Chondrocyte (in vitro differentiated cells): ENCODE data around the gene SPAG9. TPM values are rescaled to one million over a fixed set of nuclear protein-coding genes. Genes with fewer than 3 reads are reported as not detected.

ENCODE experiments used
- DNase-seq: peaks from one replicate; pipeline ENCODE4 v3.0.0; 2021; ENCODE audit warnings: mixed read lengths, low spot score
- H3K27ac Mint-ChIP-seq: one replicate; pipeline ENCODE4 v1.8.0; 2021; ENCODE audit warnings: mild to moderate bottlenecking, moderate library complexity, mixed read lengths; ENCODE audit not compliant: unreplicated experiment
- H3K27me3 Mint-ChIP-seq: 2 replicates; pipeline ENCODE4 v1.8.0; 2021; ENCODE audit warnings: low read depth, mixed read lengths
- H3K36me3 Mint-ChIP-seq: 2 replicates; pipeline ENCODE4 v1.8.0; 2021; ENCODE audit warnings: low read depth, mixed read lengths
- H3K4me1 Mint-ChIP-seq: 2 replicates; pipeline ENCODE4 v1.8.0; 2021; ENCODE audit warnings: low read depth, mild to moderate bottlenecking, mixed read lengths
- H3K4me3 Mint-ChIP-seq: one replicate; pipeline ENCODE4 v1.8.0; 2021; ENCODE audit warnings: mild to moderate bottlenecking, moderate library complexity, mixed read lengths; ENCODE audit not compliant: unreplicated experiment
- H3K9me3 Mint-ChIP-seq: 2 replicates; pipeline ENCODE4 v1.8.0; 2021; ENCODE audit warnings: low read depth, mixed read lengths
- total RNA-seq: library from RNA; stranded (reverse); gene quantifications from 3 replicates; pipeline ENCODE4 v1.2.1, GENCODE V29; 2021
- TF ChIP-seq, protein P1 (sequence below): fragments of 200-600 bp; sonication (generic); IDR thresholded peaks from 2 replicates; pipeline ENCODE4 v1.5.0; 2021; ENCODE audit warnings: antibody characterized with exemption, mild to moderate bottlenecking, moderate library complexity

SPAG9 gene
- total RNA-seq, 1 donor from 2014 or later = 92.7 TPM

DNA sequence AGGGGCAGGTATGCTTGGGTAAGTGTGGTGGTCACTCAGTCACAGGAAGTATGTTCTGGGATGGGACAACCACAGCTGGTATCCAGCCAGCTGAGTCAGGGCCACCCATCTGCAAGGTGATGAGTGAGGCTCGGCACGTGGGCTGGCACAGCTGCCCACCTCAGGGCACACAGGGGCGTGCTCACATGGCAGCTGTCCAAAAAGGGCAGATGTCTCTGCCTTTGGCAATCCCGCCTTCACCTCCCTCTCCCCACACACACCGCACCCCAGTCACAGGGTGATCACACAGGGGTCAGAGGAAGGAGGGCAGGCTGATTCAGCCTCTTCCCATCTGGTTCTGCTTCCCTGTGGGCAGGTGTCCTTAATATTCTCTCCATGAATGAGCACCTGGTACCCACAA is 168.7 kb downstream of the SPAG9 start:
- Mint-ChIP-seq H3K4me3 (no peak overlapping the region), H3K9me3 (no peaks in the 10 kb centered on the region), H3K27me3 (no peaks in the 10 kb centered on the region), H3K4me1 (peaks cover 67% of the 10 kb centered on the region), H3K36me3 (no peaks in the 10 kb centered on the region), H3K27ac (no peak overlapping the region)
- TF ChIP-seq, protein P1, sequence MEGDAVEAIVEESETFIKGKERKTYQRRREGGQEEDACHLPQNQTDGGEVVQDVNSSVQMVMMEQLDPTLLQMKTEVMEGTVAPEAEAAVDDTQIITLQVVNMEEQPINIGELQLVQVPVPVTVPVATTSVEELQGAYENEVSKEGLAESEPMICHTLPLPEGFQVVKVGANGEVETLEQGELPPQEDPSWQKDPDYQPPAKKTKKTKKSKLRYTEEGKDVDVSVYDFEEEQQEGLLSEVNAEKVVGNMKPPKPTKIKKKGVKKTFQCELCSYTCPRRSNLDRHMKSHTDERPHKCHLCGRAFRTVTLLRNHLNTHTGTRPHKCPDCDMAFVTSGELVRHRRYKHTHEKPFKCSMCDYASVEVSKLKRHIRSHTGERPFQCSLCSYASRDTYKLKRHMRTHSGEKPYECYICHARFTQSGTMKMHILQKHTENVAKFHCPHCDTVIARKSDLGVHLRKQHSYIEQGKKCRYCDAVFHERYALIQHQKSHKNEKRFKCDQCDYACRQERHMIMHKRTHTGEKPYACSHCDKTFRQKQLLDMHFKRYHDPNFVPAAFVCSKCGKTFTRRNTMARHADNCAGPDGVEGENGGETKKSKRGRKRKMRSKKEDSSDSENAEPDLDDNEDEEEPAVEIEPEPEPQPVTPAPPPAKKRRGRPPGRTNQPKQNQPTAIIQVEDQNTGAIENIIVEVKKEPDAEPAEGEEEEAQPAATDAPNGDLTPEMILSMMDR = no peak
- DNase-seq = peak; percentile 64

DNA sequence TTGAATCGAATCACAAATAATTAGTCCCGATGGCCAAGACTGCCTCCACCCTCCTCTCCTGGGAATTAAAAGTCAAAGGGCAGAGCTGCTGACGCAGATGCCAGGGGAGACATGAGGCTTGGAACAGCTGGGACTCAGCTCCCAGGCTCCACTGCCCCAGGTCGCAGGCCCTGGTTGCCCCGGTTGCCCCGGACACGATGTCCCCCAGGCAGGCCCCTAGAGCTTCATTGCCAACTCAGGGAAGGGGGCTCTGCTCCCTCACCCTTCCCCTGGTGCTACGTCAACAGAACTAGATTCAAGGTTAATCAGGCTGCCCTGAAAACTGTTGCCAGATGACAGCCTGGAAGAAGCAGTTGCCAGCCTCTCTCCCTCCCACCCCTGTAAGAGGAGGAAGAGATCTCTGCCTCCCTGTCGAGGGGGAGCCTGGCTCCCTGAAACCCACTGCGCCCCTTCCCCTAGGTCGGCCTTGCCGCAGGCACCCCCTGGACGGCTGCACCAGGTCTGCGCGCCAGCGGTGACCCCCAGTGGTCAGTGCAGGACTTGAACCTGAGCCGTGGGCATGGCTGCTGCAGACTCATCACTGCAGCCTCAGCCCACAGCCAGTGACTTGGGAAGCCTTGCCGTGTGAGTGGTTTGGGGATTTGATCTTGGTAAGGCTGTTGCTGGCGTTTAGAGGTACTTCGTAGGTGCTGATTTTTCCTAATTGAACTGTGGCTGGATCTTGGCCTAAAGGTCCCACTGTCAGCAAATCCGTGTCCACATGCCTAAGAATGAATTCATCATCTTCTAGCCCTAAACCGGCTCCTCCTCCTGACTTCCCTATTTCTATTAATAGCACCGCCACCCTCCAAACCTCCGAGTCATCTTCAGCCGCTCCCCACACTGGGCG is 170.4 kb downstream of the SPAG9 start:
- Mint-ChIP-seq H3K4me3 (peak overlapping the region; percentile 27), H3K27ac (peak overlapping the region; percentile 91), H3K27me3 (no peaks in the 10 kb centered on the region), H3K9me3 (no peaks in the 10 kb centered on the region), H3K4me1 (peaks cover 64% of the 10 kb centered on the region), H3K36me3 (no peaks in the 10 kb centered on the region)
- DNase-seq = peak; percentile 92
- TF ChIP-seq, protein P1 = peak; percentile 88

DNA sequence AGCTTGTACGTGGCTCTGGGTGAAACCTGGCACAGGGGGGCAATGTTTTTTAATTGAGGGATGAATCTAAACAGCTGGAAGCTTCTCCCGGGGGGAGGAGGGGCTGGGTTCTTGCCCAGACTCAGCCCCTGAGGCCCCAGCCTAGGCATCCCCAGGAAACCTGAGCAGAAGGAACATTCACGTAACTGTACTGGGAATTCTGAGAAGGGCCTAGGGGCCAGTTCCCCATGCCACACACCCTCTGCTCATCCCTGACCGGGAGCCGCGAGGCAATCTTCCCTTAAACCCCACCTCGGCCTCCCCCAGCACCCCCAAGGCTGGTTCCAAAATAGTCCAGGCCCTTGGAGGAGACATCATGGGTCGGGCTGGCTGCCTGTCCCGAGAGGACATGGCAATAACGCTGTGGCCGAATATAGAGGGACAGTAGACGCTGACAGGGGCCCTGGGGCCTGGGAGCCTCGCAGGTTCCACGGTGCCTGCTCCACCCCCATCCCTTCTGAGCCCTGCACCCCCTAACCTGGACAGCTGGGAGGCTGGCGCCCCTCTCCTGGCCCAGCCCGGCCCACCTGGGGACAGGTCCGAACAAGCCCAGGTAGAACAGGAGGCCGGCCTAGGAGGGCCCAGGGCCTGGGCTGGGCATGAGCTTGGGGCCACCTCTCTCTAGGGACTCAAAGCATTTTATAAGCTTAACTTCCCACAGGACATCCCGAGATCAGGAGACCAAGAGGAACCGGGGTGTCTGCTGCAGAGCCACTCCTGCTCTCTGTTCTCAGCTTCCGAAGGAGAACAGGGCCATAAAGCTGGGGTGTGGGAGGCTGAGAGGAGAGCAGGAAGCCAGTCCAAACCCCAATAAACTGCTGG is 171.3 kb downstream of the SPAG9 start:
- TF ChIP-seq, protein P1 = no peak
- H3K9me3 Mint-ChIP-seq = no peaks in the 10 kb centered on the region
- DNase-seq = peak; percentile 79
- H3K4me3 Mint-ChIP-seq = no peak overlapping the region
- peak overlapping the region; percentile 91 for H3K27ac Mint-ChIP-seq
- peaks cover 57% of the 10 kb centered on the region for H3K4me1 Mint-ChIP-seq
- no peaks in the 10 kb centered on the region for H3K36me3 Mint-ChIP-seq
- no peaks in the 10 kb centered on the region for H3K27me3 Mint-ChIP-seq

DNA sequence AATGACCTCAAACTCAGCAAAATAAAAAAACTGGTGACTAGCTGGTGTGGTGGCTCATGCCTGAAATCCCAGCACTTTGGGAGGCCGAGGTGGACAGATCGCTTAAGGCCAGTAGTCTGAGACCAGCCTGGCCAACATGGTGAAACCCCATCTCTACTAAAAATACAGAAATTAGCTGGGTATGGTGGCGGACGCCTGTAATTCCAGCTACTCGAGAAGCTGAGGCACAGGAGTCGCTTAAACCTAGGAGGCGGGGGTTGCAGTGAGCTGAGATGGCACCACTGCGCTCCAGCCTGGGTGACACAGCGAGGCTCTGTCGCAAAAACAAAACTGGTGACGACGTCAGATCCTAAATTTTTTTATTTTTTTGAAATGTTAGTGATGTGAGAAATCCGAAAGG is 172.0 kb downstream of the SPAG9 start:
- Mint-ChIP-seq H3K27me3 (no peaks in the 10 kb centered on the region), H3K9me3 (no peaks in the 10 kb centered on the region), H3K27ac (peak overlapping the region; percentile 15), H3K36me3 (no peaks in the 10 kb centered on the region), H3K4me1 (peaks cover 54% of the 10 kb centered on the region), H3K4me3 (no peak overlapping the region)
- peak; percentile 24 for DNase-seq
- TF ChIP-seq, protein P1 = no peak
